ENCODE measurements around the gene MRPL42. TPM values are rescaled to one million over a fixed set of nuclear protein-coding genes. Genes with fewer than 3 reads are reported as not detected.

MRPL42 gene
- total RNA-seq, 1 donor from 2014 or later: 93.9 TPM

DNA sequence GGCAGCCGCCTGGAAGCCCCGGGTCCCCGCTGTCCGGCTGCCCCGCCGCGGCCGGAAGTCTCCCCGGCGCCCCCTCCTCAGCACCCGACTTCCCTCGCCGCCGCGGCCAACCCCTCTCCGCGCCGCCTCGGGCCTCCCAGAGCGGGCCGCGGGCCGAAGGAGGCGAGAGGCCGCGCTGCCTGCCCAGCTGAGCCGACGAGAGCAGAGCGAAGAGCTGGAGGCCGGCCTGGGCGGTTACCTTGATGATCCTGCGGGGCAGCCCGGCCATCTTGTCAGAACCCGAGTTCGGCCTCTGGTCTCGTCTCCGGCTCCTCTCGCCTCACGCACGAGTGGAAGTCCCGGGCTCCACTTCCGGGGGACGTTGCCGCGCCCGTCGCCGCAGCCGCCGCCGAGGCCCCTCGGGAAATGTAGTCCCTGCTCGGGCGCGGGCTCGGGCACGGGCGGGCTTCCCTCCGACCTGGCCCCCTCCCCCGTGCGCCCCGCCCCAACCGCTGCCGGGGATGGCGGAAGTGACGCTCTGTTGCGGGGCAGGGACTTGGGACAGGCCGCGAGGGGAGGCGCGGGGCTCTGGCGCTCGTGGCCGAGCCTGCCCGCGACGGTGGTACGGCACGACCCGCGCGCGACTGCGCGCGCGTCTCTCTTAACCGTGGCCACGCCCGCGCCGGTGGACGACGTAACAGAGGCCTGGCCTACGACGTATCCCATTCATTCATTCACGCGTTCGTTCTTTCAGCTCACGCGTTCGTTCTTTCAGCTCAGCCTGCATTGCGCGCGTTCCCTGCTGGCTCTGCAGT is 25.5 kb upstream of the MRPL42 start, which contains the start of gene UBE2N:
TSS of gene UBE2N (minus strand) at position 331 of the 794 bp plus-strand sequence. CDS start at position 268, 63 bp downstream.
- Mint-ChIP-seq H3K4me1 (ENCODE audit: low read depth) (peaks cover 26% of the 10 kb centered on the region), H3K27me3 (no peaks in the 10 kb centered on the region), H3K27ac (peak within 1 kb of the TSS; percentile 99), H3K4me3 (ENCODE audit: low read depth) (peak within 1 kb of the TSS; percentile 95), H3K36me3 (ENCODE audit: insufficient read depth) (no peaks in the 10 kb centered on the region), H3K9me3 (ENCODE audit: low read depth) (no peaks in the 10 kb centered on the region)
- TF ChIP-seq CTCF (IDR thresholded peaks at IDR 0.05; ENCODE audit: unreplicated experiment): no peak
- DNase-seq (ENCODE audit: low spot score, unreplicated experiment): peak; percentile 97

GRCh38 chr12:93442411-93443340 is 24.6 kb upstream of the MRPL42 start:
- H3K9me3 Mint-ChIP-seq (ENCODE audit: low read depth): no peaks in the 10 kb centered on the region
- H3K27me3 Mint-ChIP-seq: no peaks in the 10 kb centered on the region
- peak overlapping the region; percentile 99 for H3K27ac Mint-ChIP-seq
- H3K36me3 Mint-ChIP-seq (ENCODE audit: insufficient read depth): no peaks in the 10 kb centered on the region
- no peak for DNase-seq (ENCODE audit: low spot score, unreplicated experiment)
- peaks cover 25% of the 10 kb centered on the region for H3K4me1 Mint-ChIP-seq (ENCODE audit: low read depth)
- no peak for TF ChIP-seq CTCF (IDR thresholded peaks at IDR 0.05; ENCODE audit: unreplicated experiment)
- H3K4me3 Mint-ChIP-seq (ENCODE audit: low read depth): peak overlapping the region; percentile 95

GRCh38 chr12:93443576-93443975 is 23.7 kb upstream of the MRPL42 start:
- H3K36me3 Mint-ChIP-seq (ENCODE audit: insufficient read depth): no peaks in the 10 kb centered on the region
- H3K4me3 Mint-ChIP-seq (ENCODE audit: low read depth): peak overlapping the region; percentile 95
- no peak overlapping the region for H3K27ac Mint-ChIP-seq
- H3K9me3 Mint-ChIP-seq (ENCODE audit: low read depth): no peaks in the 10 kb centered on the region
- DNase-seq (ENCODE audit: low spot score, unreplicated experiment): no peak
- no peak for TF ChIP-seq CTCF (IDR thresholded peaks at IDR 0.05; ENCODE audit: unreplicated experiment)
- no peaks in the 10 kb centered on the region for H3K27me3 Mint-ChIP-seq
- peaks cover 22% of the 10 kb centered on the region for H3K4me1 Mint-ChIP-seq (ENCODE audit: low read depth)

GRCh38 chr12:93447555-93448290 is 19.6 kb upstream of the MRPL42 start:
- DNase-seq (ENCODE audit: low spot score, unreplicated experiment): no peak
- no peaks in the 10 kb centered on the region for H3K9me3 Mint-ChIP-seq (ENCODE audit: low read depth)

More at GRCh38 chr12:93447555-93448290, 19.6 kb upstream of the MRPL42 start:
- Mint-ChIP-seq H3K4me1 (ENCODE audit: low read depth) (peaks cover 6% of the 10 kb centered on the region), H3K4me3 (ENCODE audit: low read depth) (no peak overlapping the region), H3K27me3 (no peaks in the 10 kb centered on the region), H3K27ac (no peak overlapping the region), H3K36me3 (ENCODE audit: insufficient read depth) (no peaks in the 10 kb centered on the region)
- no peak for TF ChIP-seq CTCF (IDR thresholded peaks at IDR 0.05; ENCODE audit: unreplicated experiment)

All from progenitor cell of endocrine pancreas (in vitro differentiated cells).